Pancreas (tissue), 10 donors: ENCODE results near the gene MAGI1. TPM values are rescaled to one million over a fixed set of nuclear protein-coding genes. Genes with fewer than 3 reads are reported as not detected.
A peak's percentile ranks its signal among the peaks of the same experiment; 100 is the strongest.

Source experiments
- ATAC-seq, 4 donors: fragments of 200-7000 bp; cut with Tn5 transposase; one replicate each; pipeline versions ENCODE4 v1.8.0 to v1.9.1; 2020; ENCODE audit warnings: mild to moderate bottlenecking in 4 of 4, moderate library complexity in 4 of 4
- DNase-seq, 6 donors: peaks; one replicate each; pipeline ENCODE4 v3.0.0-alpha.2; 2020
- FAIRE-seq: peaks from 2 replicates; lab custom pipeline; 2012; peaks lifted over from hg19 to GRCh38; lab: Jason Lieb, UNC
- H3K27ac ChIP-seq, 4 donors: fragments of 200-600 bp; sonication (generic); 1 replicate in 3 of 4; 2 replicates in 1 of 4; pipeline versions ENCODE4 v1.5.0 to v1.8.0; 2020
- H3K27me3 ChIP-seq, 4 donors: fragments of 200-600 bp; one replicate each; pipeline ENCODE4 v1.8.0; 2021
- H3K36me3 ChIP-seq, 3 donors: fragments of 200-600 bp; sonication (generic) in 1 of 3; one replicate each; pipeline versions ENCODE4 v1.5.0 to v1.8.0; 2020 to 2021
- H3K4me1 ChIP-seq, 3 donors: fragments of 200-600 bp; one replicate each; pipeline ENCODE4 v1.8.0; 2021
- H3K4me3 ChIP-seq, 4 donors: fragments of 200-600 bp; sonication (generic) in 2 of 4; one replicate each; pipeline versions ENCODE4 v1.5.0 to v1.8.0; 2020 to 2021
- H3K9me3 ChIP-seq, 4 donors: fragments of 200-600 bp; one replicate each; pipeline ENCODE4 v1.8.0; 2021
- WGBS, 2 donors: extraction: QIAGEN DNeasy Blood & Tissue Kit; methylation state at CpG; one replicate each; pipeline ENCODE4 v1.1.7; 2013; 5-methylcytosine and 5-hydroxymethylcytosine counted together
- intact Hi-C, 3 donors: fragments of 100-400 bp; cut with DNase I; formaldehyde crosslinking; loops; one replicate each; pipeline versions ENCODE4 v1.11.1 to v1.14.2; 2022
- polyA plus RNA-seq, 2 donors: library from polyadenylated mRNA; stranded (reverse); fragments of 200-250 nt; gene quantifications; one replicate each; pipeline ENCODE4 v1.2.3, GENCODE V29; 2013
- total RNA-seq, 6 donors: library from RNA; stranded (reverse); fragmentation: NEBNext Ultra II Directional in 4 of 6; extraction: Animal tissue kit (Norgen Biotek cat#: 25700) in 4 of 6; gene quantifications; one replicate each; pipeline versions ENCODE4 v1.2.1 to v1.2.4, GENCODE V29; 2021 to 2023
- TF ChIP-seq, protein P1 (sequence below), 4 donors: fragments of 200-600 bp; sonication (generic) in 3 of 4; IDR thresholded peaks; one replicate each; pipeline versions ENCODE4 v1.5.0 to v1.8.0; 2021; ENCODE audit warnings: antibody characterized with exemption in 4 of 4
- donor health status: healthy with polysubstance abuse.
- donor health status: DM: no; HTN: no; CAD: no; lungs with moderate emphysema.
- donor health status: DM: no; HTN: no; CAD: no.
- donor health status: control.
- donor health status: control.
- donor health status: Bipolar disorder and iron deficiency.
- donor health status: DM: yes; HTN: yes; CAD: no.
- donor health status: DM: no; HTN: no; CAD: no.
- donor health status: DM: no; HTN: no; CAD: no.
- donor health status: DM: yes; HTN: yes; CAD: no.

The MAGI1 gene
- 10 to 100 TPM; 22.1 to 45.1 (median 28.1) TPM for total RNA-seq
- polyA plus RNA-seq: 10 to 100 TPM; 19.7 to 27.9 TPM

DNA sequence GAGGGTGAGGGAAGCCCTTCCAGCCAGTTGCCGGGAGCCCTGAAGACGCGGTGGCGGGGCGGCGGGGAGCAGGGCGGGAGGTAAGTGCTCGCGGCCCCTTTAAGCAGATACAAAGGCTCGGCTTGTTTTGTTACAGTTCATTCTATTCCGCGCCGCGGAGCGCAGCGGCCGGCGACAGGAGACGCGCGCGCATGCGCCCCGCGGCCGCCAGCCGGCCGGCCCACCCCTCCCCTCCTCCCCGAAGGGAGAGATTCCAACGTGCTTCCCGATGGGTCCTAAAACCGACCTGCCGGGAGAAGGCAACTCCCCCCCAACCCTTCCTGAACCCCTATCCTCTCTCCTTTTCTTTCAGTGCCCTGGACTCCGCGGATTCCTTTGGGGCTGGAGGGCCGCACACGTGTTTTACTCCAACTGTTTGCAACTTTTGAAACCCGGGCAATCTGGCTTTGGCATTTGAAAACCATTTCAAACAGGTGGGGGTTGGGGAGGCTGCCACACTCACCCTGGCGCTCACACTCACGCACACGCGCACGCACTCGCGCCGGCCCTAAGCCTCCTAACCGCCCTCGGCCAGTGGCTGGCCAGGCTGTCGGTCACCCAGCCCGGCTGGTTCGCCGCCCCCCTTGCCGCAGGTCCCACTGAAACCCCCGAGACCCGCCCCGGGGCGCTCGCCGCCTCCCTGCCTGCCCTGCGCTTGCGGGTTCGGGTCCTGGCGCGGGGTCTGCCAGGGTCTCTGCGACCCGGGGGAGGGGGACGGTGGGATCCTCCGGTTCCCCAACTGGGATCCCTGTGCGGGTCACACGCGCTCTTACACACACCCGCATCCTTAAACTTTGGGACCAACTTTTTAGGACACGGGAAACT lies at the start of gene MAGI1:
TSS of gene MAGI1 (minus strand) at position 193 of the 864 bp plus-strand sequence. CDS start 610 bp downstream, outside the sequence.
- H3K36me3 ChIP-seq: no peaks in the 10 kb centered on the region
- intact Hi-C loops: loop anchor here in 1 of 3 donors (5.0 kb wide), 1 partner anchor 77 kb away; no protein-coding TSS in a partner anchor
- ATAC-seq: peak; percentile 77 to 89 (median 87)
- TF ChIP-seq, protein P1, sequence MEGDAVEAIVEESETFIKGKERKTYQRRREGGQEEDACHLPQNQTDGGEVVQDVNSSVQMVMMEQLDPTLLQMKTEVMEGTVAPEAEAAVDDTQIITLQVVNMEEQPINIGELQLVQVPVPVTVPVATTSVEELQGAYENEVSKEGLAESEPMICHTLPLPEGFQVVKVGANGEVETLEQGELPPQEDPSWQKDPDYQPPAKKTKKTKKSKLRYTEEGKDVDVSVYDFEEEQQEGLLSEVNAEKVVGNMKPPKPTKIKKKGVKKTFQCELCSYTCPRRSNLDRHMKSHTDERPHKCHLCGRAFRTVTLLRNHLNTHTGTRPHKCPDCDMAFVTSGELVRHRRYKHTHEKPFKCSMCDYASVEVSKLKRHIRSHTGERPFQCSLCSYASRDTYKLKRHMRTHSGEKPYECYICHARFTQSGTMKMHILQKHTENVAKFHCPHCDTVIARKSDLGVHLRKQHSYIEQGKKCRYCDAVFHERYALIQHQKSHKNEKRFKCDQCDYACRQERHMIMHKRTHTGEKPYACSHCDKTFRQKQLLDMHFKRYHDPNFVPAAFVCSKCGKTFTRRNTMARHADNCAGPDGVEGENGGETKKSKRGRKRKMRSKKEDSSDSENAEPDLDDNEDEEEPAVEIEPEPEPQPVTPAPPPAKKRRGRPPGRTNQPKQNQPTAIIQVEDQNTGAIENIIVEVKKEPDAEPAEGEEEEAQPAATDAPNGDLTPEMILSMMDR (IDR thresholded peaks at IDR 0.05): no peak
- no peaks in the 10 kb centered on the region for H3K9me3 ChIP-seq
- no peak for FAIRE-seq
- 1% methylated on average over 67 to 73 of the region's 73 CpGs for WGBS, 2 donors
- peak within 1 kb of the TSS; percentile 77 to 96 (median 92) for H3K27ac ChIP-seq
- H3K4me1 ChIP-seq: peaks cover 0 to 10% (median 0%) of the 10 kb centered on the region in 3 donors
- H3K27me3 ChIP-seq: no peaks in the 10 kb centered on the region
- DNase-seq: peak; percentile 91 to 96 (median 95)
- peak within 1 kb of the TSS; percentile 32 to 85 (median 76) for H3K4me3 ChIP-seq

GRCh38 chr3:66083784-66084213 lies 45.1 kb upstream of the MAGI1 start:
- no peak for FAIRE-seq
- WGBS, 2 donors: 6 to 21% methylated on average over 3 of the region's 3 CpGs

DNA sequence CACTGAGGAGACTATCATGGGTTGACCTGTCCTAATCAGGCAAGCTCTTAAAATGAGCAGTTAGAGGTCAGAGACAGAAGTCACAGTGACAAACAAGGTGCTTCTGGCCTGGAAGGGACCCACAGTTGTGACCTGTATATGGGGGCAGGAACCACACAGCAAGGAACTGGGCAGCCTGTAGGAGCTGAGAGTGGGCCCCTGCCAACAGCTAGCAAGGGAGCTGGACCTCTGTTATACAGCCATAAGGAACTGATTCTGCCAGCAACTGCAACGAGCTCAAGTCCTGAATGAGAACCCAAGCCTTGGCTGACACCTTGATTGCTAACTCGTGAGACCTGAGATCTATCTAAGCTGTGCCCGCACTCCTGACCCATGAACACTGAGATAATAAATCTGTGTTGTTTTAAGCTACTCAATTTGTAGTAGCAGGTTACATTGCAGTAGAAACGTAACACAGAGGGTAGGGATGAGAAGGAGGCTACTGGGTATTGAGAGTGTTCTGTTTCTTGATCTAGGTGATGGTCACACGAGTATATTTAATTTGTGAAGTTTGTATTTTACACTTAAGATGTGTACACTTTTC lies 44.5 kb upstream of the MAGI1 start:
- H3K4me1 ChIP-seq: no peaks in the 10 kb centered on the region
- intact Hi-C loops: no loop called here
- ATAC-seq: no peak
- DNase-seq: no peak
- no peak overlapping the region for H3K4me3 ChIP-seq
- no peaks in the 10 kb centered on the region for H3K36me3 ChIP-seq
- no peaks in the 10 kb centered on the region for H3K9me3 ChIP-seq
- TF ChIP-seq, protein P1 (IDR thresholded peaks at IDR 0.05): no peak
- FAIRE-seq: no peak
- 64 to 65% methylated on average over 5 of the region's 5 CpGs for WGBS, 2 donors
- no peaks in the 10 kb centered on the region for H3K27me3 ChIP-seq
- no peak overlapping the region for H3K27ac ChIP-seq

More at GRCh38 chr3:66083784-66084213, 45.1 kb upstream of the MAGI1 start:
- Histone ChIP-seq H3K9me3 (no peaks in the 10 kb centered on the region), H3K27ac (no peak overlapping the region), H3K4me1 (no peaks in the 10 kb centered on the region), H3K36me3 (no peaks in the 10 kb centered on the region), H3K27me3 (no peaks in the 10 kb centered on the region), H3K4me3 (no peak overlapping the region)
- DNase-seq: no peak
- ATAC-seq: peak in 1 of 4 donors; percentile 30
- intact Hi-C loops: no loop called here
- TF ChIP-seq, protein P1 (IDR thresholded peaks at IDR 0.05): no peak

- no peak overlapping the region for H3K27ac ChIP-seq
- no peaks in the 10 kb centered on the region for H3K4me1 ChIP-seq
- intact Hi-C loops: no loop called here
- TF ChIP-seq, protein P1 (IDR thresholded peaks at IDR 0.05): no peak
- H3K36me3 ChIP-seq: no peaks in the 10 kb centered on the region
- FAIRE-seq (no peak), ATAC-seq (no peak), DNase-seq (no peak)
- H3K27me3 ChIP-seq: no peaks in the 10 kb centered on the region
- H3K9me3 ChIP-seq: no peaks in the 10 kb centered on the region
- H3K4me3 ChIP-seq: no peak overlapping the region
Measured at GRCh38 chr3:66082679-66083078, 44.0 kb upstream of the MAGI1 start.
